Liver (tissue), 3 donors: ENCODE data around the gene TSHZ2.

Experiments used
- EGR1 ChIP-seq, 2 donors: IDR thresholded peaks; 2 replicates each; pipeline ENCODE4 v1.6.1; 2016 to 2018; ENCODE audit warnings: antibody characterized with exemption in 2 of 2, low read depth in 2 of 2
- FOXA1 ChIP-seq: IDR thresholded peaks from 2 replicates; pipeline ENCODE4 v1.6.1; 2016; ENCODE audit warnings: antibody characterized with exemption
- HNF4G ChIP-seq: IDR thresholded peaks from 2 replicates; pipeline ENCODE4 v1.6.1; 2016; ENCODE audit warnings: antibody characterized with exemption
- RAD21 ChIP-seq, 2 donors: IDR thresholded peaks; 2 replicates each; pipeline ENCODE4 v1.6.1; 2016; ENCODE audit warnings: antibody characterized with exemption in 2 of 2, mild to moderate bottlenecking in 2 of 2
- RXRA ChIP-seq, 2 donors: IDR thresholded peaks; 2 replicates each; pipeline ENCODE4 v1.6.1; 2017 to 2018; ENCODE audit warnings: antibody characterized with exemption in 2 of 2, mild to moderate bottlenecking in 1 of 2
- TAF1 ChIP-seq: conservative IDR thresholded peaks from 2 replicates; pipeline ENCODE4 v1.6.1; 2016; ENCODE audit warnings: antibody characterized with exemption, mild to moderate bottlenecking
- TF ChIP-seq, protein P1 (sequence below): IDR thresholded peaks from 2 replicates; pipeline ENCODE4 v1.6.1; 2016; ENCODE audit warnings: antibody characterized with exemption
- TF ChIP-seq, protein P2 (sequence below): fragments of 150-350 bp; IDR thresholded peaks from 2 replicates; pipeline ENCODE4 v1.5.1; 2017; ENCODE audit warnings: improper control_type of control experiment, low read depth, low read length; ENCODE audit not compliant: missing input control
- TF ChIP-seq, protein P3 (sequence below): IDR thresholded peaks from 2 replicates; pipeline ENCODE4 v1.6.1; 2016; ENCODE audit warnings: antibody characterized with exemption, mild to moderate bottlenecking
- TF ChIP-seq, protein P4 (sequence below): IDR thresholded peaks from 2 replicates; pipeline ENCODE4 v1.6.1; 2016; ENCODE audit warnings: antibody characterized with exemption
- TF ChIP-seq, protein P5 (sequence below): IDR thresholded peaks from 2 replicates; pipeline ENCODE4 v1.6.1; 2016; ENCODE audit warnings: antibody characterized with exemption
- donor health status: healthy.
- donor health status: healthy.

DNA sequence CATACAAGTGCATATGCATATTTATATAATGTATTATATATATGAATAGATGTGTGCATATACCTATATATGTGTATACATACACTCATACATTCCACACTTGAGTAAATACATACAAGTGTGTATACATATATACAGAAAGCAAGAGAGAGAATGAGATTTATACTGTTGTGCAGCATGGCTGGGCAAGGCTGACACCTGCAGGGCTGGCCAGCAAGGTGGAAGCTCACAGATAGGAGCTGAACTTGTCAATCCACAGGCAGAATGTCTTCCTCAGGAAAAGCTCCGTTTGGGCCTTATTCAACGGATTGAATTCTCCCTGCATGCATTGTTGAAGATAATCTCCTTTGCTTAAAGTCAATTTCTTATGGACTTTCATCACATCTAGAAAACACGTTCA is 364.7 kb downstream of the TSHZ2 start:
- TF ChIP-seq, protein P1, sequence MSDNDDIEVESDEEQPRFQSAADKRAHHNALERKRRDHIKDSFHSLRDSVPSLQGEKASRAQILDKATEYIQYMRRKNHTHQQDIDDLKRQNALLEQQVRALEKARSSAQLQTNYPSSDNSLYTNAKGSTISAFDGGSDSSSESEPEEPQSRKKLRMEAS = no peak
- TF ChIP-seq, protein P2, sequence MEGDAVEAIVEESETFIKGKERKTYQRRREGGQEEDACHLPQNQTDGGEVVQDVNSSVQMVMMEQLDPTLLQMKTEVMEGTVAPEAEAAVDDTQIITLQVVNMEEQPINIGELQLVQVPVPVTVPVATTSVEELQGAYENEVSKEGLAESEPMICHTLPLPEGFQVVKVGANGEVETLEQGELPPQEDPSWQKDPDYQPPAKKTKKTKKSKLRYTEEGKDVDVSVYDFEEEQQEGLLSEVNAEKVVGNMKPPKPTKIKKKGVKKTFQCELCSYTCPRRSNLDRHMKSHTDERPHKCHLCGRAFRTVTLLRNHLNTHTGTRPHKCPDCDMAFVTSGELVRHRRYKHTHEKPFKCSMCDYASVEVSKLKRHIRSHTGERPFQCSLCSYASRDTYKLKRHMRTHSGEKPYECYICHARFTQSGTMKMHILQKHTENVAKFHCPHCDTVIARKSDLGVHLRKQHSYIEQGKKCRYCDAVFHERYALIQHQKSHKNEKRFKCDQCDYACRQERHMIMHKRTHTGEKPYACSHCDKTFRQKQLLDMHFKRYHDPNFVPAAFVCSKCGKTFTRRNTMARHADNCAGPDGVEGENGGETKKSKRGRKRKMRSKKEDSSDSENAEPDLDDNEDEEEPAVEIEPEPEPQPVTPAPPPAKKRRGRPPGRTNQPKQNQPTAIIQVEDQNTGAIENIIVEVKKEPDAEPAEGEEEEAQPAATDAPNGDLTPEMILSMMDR = no peak
- TF ChIP-seq TAF1 (no peak), HNF4G (no peak), RAD21 (IDR thresholded peaks at IDR 0.05) (no peak), FOXA1 (no peak), RXRA (IDR thresholded peaks at IDR 0.05) (no peak), EGR1 (IDR thresholded peaks at IDR 0.05; ENCODE audit: low read depth in 2 of 2) (no peak)
- TF ChIP-seq, protein P3, sequence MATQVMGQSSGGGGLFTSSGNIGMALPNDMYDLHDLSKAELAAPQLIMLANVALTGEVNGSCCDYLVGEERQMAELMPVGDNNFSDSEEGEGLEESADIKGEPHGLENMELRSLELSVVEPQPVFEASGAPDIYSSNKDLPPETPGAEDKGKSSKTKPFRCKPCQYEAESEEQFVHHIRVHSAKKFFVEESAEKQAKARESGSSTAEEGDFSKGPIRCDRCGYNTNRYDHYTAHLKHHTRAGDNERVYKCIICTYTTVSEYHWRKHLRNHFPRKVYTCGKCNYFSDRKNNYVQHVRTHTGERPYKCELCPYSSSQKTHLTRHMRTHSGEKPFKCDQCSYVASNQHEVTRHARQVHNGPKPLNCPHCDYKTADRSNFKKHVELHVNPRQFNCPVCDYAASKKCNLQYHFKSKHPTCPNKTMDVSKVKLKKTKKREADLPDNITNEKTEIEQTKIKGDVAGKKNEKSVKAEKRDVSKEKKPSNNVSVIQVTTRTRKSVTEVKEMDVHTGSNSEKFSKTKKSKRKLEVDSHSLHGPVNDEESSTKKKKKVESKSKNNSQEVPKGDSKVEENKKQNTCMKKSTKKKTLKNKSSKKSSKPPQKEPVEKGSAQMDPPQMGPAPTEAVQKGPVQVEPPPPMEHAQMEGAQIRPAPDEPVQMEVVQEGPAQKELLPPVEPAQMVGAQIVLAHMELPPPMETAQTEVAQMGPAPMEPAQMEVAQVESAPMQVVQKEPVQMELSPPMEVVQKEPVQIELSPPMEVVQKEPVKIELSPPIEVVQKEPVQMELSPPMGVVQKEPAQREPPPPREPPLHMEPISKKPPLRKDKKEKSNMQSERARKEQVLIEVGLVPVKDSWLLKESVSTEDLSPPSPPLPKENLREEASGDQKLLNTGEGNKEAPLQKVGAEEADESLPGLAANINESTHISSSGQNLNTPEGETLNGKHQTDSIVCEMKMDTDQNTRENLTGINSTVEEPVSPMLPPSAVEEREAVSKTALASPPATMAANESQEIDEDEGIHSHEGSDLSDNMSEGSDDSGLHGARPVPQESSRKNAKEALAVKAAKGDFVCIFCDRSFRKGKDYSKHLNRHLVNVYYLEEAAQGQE = no peak
- TF ChIP-seq, protein P4, sequence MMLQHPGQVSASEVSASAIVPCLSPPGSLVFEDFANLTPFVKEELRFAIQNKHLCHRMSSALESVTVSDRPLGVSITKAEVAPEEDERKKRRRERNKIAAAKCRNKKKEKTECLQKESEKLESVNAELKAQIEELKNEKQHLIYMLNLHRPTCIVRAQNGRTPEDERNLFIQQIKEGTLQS = no peak
- TF ChIP-seq, protein P5, sequence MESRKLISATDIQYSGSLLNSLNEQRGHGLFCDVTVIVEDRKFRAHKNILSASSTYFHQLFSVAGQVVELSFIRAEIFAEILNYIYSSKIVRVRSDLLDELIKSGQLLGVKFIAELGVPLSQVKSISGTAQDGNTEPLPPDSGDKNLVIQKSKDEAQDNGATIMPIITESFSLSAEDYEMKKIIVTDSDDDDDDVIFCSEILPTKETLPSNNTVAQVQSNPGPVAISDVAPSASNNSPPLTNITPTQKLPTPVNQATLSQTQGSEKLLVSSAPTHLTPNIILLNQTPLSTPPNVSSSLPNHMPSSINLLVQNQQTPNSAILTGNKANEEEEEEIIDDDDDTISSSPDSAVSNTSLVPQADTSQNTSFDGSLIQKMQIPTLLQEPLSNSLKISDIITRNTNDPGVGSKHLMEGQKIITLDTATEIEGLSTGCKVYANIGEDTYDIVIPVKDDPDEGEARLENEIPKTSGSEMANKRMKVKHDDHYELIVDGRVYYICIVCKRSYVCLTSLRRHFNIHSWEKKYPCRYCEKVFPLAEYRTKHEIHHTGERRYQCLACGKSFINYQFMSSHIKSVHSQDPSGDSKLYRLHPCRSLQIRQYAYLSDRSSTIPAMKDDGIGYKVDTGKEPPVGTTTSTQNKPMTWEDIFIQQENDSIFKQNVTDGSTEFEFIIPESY = no peak
